K562 (cell line): ENCODE measurements around the gene DNA2. TPM values are rescaled to one million over a fixed set of nuclear protein-coding genes. Genes with fewer than 3 reads are reported as not detected.

Experiments
- CBFA2T3 ChIP-seq: fragments of 450-650 bp; IDR thresholded peaks from 2 replicates; pipeline ENCODE4 v1.6.1; 2017
- CREB3L1 ChIP-seq: fragments of 450-650 bp; IDR thresholded peaks from 2 replicates; pipeline ENCODE4 v1.6.1; 2014; ENCODE audit warnings: low read depth, mild to moderate bottlenecking, moderate library complexity, borderline replicate concordance
- DMBX1 ChIP-seq: fragments of 250-450 bp; sonication (Bioruptor Pico); IDR thresholded peaks from 2 replicates; pipeline ENCODE4 v1.8.0; 2022; ENCODE audit warnings: inconsistent platforms, mild to moderate bottlenecking, moderate library complexity, borderline replicate concordance
- HOMEZ ChIP-seq: fragments of 250-450 bp; sonication (Bioruptor Pico); IDR thresholded peaks from 2 replicates; pipeline ENCODE4 v1.4.0; 2020; ENCODE audit warnings: mild to moderate bottlenecking, moderate library complexity
- ILF3 ChIP-seq: fragments of 450-650 bp; IDR thresholded peaks from 2 replicates; pipeline ENCODE4 v1.6.1; 2018; ENCODE audit warnings: antibody characterized with exemption, mild to moderate bottlenecking, moderate library complexity, borderline replicate concordance
- KLF10 ChIP-seq: fragments of 250-450 bp; sonication (Bioruptor Pico); IDR thresholded peaks from 2 replicates; pipeline ENCODE4 v1.6.1; 2021; ENCODE audit warnings: matching md5 sums
- MTF1 ChIP-seq: fragments of 250-450 bp; sonication (Bioruptor Pico); IDR thresholded peaks from 2 replicates; pipeline ENCODE4 v1.9.0; 2021; ENCODE audit warnings: moderate library complexity, mild to moderate bottlenecking, inconsistent platforms, borderline replicate concordance
- NR1H2 ChIP-seq: sonication (generic); formaldehyde crosslinking; IDR thresholded peaks from 2 replicates; pipeline ENCODE4 v1.4.0; 2020; ENCODE audit warnings: mild to moderate bottlenecking, missing genetic modification reagents
- NR2F6 ChIP-seq: fragments of 450-650 bp; formaldehyde crosslinking; IDR thresholded peaks from 2 replicates; pipeline ENCODE4 v1.4.0; 2020; ENCODE audit warnings: mild to moderate bottlenecking
- PTRF ChIP-seq: fragments of 450-650 bp; IDR thresholded peaks from 2 replicates; pipeline ENCODE4 v1.6.1; 2016; ENCODE audit warnings: mild to moderate bottlenecking, missing genetic modification characterization, missing compliant biosample characterization
- SAFB ChIP-seq: fragments of 200-400 bp; formaldehyde crosslinking; IDR thresholded peaks from 2 replicates; pipeline ENCODE4 v1.6.1; 2017; ENCODE audit warnings: low read depth, low read length, borderline replicate concordance
- SETDB1 ChIP-seq: IDR thresholded peaks from one replicate; pipeline ENCODE4 v1.6.1; 2012; ENCODE audit warnings: low read length, control low read depth, inconsistent platforms
- SFPQ ChIP-seq: fragments of 200-400 bp; formaldehyde crosslinking; IDR thresholded peaks from 2 replicates; pipeline ENCODE4 v1.6.1; 2017; ENCODE audit warnings: mild to moderate bottlenecking, low read depth, low read length, moderate library complexity
- SIN3B ChIP-seq: fragments of 450-650 bp; IDR thresholded peaks from 2 replicates; pipeline ENCODE4 v1.6.1; 2017; ENCODE audit warnings: low read depth, mild to moderate bottlenecking, moderate library complexity
- ZNF280B ChIP-seq: fragments of 250-450 bp; sonication (Bioruptor Pico); IDR thresholded peaks from 2 replicates; pipeline ENCODE4 v1.5.1; 2021; ENCODE audit warnings: mild to moderate bottlenecking
- ZNF3 ChIP-seq: fragments of 250-450 bp; sonication (Bioruptor Pico); IDR thresholded peaks from 2 replicates; pipeline ENCODE4 v1.5.0; 2021; ENCODE audit warnings: mild to moderate bottlenecking, moderate library complexity
- ZNF311 ChIP-seq: fragments of 250-450 bp; sonication (Bioruptor Pico); IDR thresholded peaks from 2 replicates; pipeline ENCODE4 v1.4.0; 2020; ENCODE audit warnings: mild to moderate bottlenecking, moderate library complexity
- ZNF740 ChIP-seq, 3 experiments: fragments of 200-800 bp in 1 of 3; sonication (Bioruptor generic) in 1 of 3; sonication (generic) in 1 of 3; formaldehyde crosslinking in 1 of 3; IDR thresholded peaks; 2 replicates each; pipeline versions ENCODE4 v1.6.1 to v1.8.0; 2016 to 2022; ENCODE audit warnings: mild to moderate bottlenecking in 2 of 3, missing compliant biosample characterization in 2 of 3, missing genetic modification characterization in 2 of 3, missing genetic modification reagents in 1 of 3
- ZNF79 ChIP-seq: fragments of 250-450 bp; sonication (Bioruptor Pico); IDR thresholded peaks from 2 replicates; pipeline ENCODE4 v1.4.0; 2020; ENCODE audit warnings: low read depth, mild to moderate bottlenecking, moderate library complexity
- polyA plus RNA-seq, 8 experiments: library from polyadenylated mRNA; depleted of rRNA in 4 of 8; stranded (reverse) in 5 of 8; unstranded in 3 of 8; fragments of >200 nt; fragmentation: Nextera tagmentation in 2 of 8; fragmentation: Illumina TruSeq in 1 of 8; extraction: Ambion mirVana in 2 of 8; extraction: Trizol in 1 of 8; gene quantifications; 2 replicates each; pipeline versions ENCODE4 v1.2.1 to v1.2.3, GENCODE V29; 2011 to 2014; ENCODE audit warnings: inconsistent platforms in 1 of 8, missing spikeins in 1 of 8
- total RNA-seq, 7 experiments: library from RNA; depleted of rRNA in 6 of 7; stranded (reverse); fragments of >200 nt in 6 of 7; fragmentation: Illumina TruSeq in 2 of 7; extraction: Trizol in 2 of 7; gene quantifications; 2 replicates each; pipeline versions ENCODE4 v1.2.1 to v1.2.3, GENCODE V29; 2011 to 2021; ENCODE audit warnings: low replicate concordance in 1 of 7

DNA2 gene
- total and polyA plus RNA-seq, 9 of the 15 experiments (the other 6 are each of a cell fraction or from before 2014, with no cell fraction given), result 24.6 to 51.4 (median 40.8) TPM

GRCh38 chr10:68471586-68472408 lies at the start of gene DNA2 (continued):
- TF ChIP-seq SFPQ, result no peak
- TF ChIP-seq SIN3B, result no peak
- TF ChIP-seq CBFA2T3, result no peak
- peak; percentile 72 for TF ChIP-seq ZNF740 (CRISPR knock-in tag; IDR thresholded peaks at IDR 0.05)
- TF ChIP-seq ZNF740 (tag; IDR thresholded peaks at IDR 0.05), result peak in 1 of 2 experiments; percentile 54; a peak in 1 of 4 replicates
- no peak for TF ChIP-seq ZNF280B (CRISPR knock-in tag)
- TF ChIP-seq HOMEZ (CRISPR knock-in tag), result no peak
- no peak for TF ChIP-seq KLF10
- TF ChIP-seq NR1H2 (CRISPR knock-in tag), result no peak
- TF ChIP-seq ZNF79 (CRISPR knock-in tag), result no peak
- TF ChIP-seq SAFB, result no peak
- TF ChIP-seq ZNF311 (CRISPR knock-in tag), result 0 out of 2 replicates have a peak, but pooled peaks have one; percentile 33
- no peak for TF ChIP-seq SETDB1
- no peak for TF ChIP-seq ILF3
- peak; percentile 80; the same call in 1 of the 2 replicates for TF ChIP-seq DMBX1 (CRISPR knock-in tag)
- TF ChIP-seq CREB3L1, result peak; percentile 85
- no peak for TF ChIP-seq MTF1 (CRISPR knock-in tag)
- no peak for TF ChIP-seq PTRF (tag)
- TF ChIP-seq ZNF3 (CRISPR knock-in tag), result no peak
- no peak for TF ChIP-seq NR2F6 (CRISPR knock-in tag)
